Colon (tissue), 2 donors: ENCODE data around the gene ATOX1.
"Not testable (repeated sequence)": the region's sequence is repeated elsewhere in the genome, so short reads cannot be mapped to it uniquely, and the experiment has no call there.

Experiments
- FAIRE-seq: peaks from 2 replicates; lab custom pipeline; 2012; peaks lifted over from hg19 to GRCh38; lab: Jason Lieb, UNC
- donor health status: control.
- donor health status: control.

ATOX1 gene

DNA sequence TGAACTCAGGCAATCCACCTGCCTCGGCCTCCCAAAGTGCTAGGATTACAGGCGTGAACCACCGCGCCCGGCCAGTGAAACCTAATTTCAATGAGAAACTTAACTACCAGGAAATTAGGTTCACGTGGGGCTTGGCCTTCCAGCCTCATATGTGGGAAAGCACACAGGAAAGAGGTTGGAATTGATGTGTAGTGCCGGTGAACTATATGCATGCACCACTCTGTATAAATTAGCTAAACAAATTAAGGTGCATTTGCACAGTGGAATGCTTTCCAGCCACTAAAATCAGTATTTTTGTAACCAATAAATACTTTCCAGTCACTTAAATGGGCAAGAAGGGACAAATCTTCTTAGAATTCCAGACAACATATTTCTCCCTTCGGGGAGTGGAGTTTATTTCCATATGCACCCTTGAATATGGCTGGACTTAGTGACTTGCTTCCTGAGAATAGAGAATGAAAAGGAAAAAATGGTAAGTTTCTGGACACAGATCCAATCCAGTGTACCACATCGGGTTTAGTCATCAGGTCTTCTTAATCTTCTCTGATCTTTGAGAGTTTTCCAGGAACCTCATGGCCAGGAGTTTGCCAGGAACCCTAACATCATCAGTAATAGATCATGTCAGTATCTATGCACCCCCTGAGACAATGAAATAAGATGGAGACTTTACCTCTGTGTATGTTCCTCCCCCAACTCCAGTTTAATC lies 24.9 kb downstream of the ATOX1 start:
- no peak for FAIRE-seq

DNA sequence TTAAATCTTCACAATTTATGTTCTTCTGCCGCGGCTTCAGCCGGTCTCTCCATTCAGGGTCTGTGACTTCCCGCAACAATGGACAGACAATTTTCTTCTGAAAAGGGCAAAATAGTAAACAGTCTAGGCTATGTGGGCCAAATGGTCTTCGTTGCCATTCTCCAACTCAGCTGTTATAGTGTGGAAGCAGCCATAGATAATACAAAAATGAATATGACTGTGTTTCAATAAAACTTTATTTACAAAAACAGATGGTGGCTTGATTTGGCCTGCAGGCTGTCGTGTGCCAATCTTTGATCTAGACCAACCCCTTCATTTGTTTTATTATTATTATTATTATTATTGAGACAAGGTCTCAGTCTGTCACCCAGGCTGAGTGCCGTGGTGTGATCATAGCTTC lies 28.1 kb downstream of the ATOX1 start:
- no peak for FAIRE-seq

DNA sequence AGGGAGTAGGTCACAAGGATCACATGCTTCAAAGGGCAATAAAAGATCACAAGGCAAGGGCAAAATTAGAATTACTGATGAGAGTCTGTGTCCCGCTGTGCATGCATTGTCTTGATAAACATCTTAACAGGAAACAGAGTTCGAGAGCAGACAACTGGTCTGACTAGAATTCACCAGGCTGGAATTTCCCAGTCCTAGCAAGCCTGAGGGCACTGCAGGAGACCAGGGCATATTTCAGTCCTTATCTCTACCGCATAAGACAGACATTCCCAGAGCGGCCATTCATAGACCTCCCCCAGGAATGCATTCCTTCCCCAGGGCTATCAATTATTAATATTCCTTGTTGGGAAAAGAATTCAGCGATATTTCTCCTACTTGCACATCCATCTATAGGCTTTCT lies 28.8 kb downstream of the ATOX1 start:
- not testable (repeated sequence) for FAIRE-seq

DNA sequence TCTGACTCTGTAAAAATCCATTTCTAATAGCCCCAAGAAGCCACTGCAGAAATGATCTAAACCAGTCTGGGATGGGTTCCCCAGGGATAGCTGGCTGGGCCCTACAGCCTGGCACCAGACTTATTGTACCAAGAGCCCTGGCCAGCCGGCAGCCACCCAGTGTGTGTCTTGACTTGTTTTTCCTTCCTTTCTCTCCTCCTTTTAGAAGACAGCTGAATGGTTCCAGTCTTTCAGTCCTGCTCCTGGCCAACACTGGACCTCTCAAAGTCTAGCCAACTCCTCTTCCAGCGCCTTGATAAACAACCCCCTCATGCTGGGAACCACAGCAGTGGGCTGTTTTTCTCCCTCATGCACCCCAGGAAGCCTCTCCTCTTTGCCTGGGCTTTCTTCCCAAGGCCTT lies 34.1 kb downstream of the ATOX1 start:
- FAIRE-seq = no peak

DNA sequence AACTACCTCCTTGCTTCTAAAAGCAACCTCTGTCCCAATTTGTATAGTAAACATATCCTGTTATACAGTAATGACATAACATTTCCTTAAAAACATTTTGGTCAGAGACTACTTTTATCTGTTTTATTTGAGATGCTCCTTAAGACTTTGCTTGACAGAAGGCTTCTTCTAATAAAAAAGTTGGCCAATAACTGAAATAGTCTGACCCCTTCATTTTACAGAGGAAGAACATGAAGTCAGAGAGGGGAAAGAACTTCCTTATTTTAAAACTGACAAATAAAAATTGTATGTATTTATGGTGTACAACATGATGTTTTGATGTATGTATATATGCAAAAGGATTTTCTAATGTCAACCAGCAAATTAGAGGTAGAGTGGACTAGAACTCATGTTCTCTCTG lies 35.9 kb downstream of the ATOX1 start:
- FAIRE-seq = no peak

DNA sequence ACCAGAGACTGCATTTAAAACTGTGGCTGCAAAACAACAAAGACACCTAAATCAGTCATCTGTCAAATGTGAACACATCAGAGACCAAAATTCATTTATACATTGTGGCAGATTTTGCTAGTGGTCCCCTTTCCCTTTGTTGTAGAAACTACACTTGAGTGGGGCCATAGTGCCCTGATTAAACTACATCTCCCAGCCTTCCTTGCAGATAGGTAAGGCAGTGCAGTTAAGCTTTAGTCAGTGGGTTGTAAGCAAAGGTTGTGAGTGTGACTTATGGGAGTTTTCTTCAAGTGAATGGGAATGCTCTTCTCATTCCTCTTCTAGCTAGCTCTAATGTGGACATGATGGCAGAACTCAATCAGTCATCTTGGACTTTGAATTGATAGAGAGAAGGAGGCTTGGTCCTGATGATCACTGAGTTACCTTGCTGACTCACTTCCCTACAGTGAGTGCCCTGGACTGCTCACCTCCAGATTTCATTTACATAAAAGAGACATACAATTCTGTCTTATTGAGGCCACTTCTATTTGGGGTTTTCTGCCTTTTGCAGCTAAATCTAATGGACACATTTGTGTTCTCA lies 36.5 kb downstream of the ATOX1 start:
- FAIRE-seq = no peak

DNA sequence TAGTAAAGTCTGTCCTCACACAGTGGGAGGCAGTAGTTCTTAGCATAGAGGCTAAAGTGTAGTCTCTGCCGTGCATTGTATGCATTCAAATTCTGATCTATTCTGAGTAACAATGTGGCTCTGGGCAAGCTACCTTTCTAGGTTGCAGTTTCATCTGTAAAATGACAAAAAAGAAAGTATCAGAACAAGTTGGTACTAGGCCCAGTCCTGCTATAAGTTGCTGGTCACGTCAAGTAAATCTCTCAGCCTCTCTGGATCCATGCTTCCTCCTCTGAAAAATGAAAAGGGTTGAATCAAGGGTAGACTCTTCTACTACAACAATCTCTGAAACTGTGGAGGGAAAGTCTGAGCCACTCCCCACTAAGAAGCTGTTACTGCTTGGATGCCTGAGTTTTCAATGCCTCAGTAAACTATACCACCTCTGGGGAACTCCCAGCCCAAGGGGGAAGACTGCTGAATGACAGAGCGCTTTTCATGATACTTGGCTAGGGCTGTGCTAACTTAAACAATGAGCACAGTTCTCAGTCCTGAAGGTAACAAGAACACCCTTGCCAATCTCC lies 37.3 kb downstream of the ATOX1 start:
- FAIRE-seq = no peak

DNA sequence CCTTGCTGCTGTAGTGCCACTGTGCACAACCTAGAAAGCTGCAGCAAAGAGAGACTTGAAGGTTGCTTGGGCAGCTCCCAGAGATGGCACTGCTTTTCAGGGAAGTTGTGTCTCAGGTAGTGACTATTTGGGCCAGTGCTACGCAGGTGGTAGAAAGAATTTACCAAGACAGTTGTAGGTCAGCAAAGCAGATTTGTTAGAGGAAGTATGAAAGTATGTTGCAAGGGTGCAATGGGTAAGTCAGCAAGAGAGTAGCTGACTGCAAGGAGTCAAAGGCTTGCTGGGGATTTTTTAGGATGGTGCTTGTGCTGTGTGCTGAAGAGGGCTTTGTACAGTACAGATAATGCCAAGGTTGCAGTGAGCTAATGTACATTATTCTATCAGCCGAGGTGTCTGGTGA lies 38.2 kb downstream of the ATOX1 start:
- no peak for FAIRE-seq

DNA sequence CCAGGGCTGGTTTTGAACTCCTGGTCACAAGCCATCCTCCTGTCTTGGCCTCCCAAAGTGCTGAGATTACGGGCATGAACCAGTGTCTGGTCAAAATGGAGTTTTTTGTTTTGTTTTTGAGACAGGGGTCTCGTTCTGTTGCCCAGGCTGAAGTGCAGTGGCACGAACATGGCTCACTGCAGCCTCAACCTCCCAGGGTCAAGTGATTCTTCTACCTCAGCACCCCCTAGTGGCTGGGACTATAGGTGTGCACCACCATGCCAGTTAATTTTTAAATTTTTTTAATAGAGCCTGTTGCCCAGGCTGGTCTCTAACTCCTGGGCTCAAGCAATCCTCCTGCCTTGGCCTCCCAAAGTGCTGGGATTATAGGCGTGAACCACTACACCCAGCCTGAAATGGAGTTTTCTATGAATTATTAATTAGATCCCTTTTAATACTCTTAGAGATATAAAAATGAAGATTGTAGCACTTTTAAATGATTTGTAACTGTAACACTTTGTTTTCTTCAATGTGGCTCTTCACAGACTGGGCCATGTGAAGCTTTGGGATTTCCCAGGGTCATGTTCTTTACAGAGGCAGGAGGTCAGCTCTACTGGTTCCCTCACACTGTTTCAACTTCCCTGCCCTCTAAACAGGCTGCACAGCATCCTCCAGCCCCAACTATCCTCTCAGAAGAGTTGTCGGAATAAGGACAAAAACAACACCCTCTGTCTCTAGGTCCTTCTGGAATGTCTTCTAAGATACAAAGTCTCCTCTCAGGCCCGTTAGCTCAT lies 39.0 kb downstream of the ATOX1 start:
- FAIRE-seq = no peak

DNA sequence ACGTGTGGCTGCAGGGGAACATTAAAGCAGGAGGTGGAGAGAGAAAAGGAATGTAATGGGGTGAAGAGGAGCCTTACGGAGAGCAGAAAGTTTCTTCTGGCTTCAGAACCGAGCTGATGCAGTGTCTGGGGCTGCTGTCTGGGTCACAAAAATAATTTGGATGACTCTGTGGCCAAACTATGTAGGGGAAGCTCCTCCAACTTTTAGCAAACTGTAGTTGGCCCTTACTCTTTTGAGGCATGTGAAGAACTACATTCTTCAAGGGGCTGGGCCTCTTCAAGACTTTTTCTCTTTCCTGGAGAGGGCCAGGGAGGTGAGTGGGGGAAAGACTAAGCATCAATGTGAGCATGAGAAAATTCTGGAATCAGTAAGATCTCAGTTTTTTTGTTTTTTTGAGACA lies 39.8 kb downstream of the ATOX1 start:
- FAIRE-seq = no peak

DNA sequence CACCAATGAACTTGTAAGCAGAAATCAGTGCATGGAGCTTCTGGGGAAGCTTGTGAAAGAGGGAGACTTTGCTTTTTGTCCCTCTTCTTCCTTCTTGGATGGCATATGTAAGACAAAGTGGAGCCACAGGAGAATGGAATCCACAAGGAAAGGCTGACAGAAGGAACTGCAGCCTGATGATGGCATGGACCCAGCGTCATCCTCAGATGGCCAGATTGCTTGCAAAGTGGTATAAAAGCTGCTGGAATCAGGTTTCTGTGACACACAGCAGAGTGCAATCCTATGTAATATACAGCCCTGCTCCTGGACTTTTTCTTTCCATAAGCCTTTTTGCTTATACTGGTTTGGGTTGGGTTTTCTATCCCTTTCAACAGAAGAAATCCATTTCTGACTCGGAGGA lies 40.3 kb downstream of the ATOX1 start:
- no peak for FAIRE-seq

DNA sequence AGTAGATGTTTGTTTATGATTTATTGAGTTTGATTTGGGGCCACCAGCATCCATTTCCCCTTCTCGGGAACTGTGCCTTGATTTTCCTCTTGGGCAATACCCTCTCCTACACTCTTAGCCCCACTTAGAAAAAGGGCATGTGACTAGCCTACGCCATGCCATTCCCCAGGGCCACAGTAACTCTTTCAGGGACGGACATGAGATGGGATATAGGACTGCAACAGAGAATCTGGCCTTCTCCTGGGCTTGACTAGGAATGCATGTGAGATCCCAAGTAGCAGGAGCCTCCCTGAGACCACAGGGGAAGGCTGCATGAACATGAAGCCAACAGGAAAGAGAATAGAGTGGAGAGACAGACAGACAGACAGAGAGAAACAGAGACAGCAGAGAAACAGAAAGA lies 41.0 kb downstream of the ATOX1 start:
- no peak for FAIRE-seq

DNA sequence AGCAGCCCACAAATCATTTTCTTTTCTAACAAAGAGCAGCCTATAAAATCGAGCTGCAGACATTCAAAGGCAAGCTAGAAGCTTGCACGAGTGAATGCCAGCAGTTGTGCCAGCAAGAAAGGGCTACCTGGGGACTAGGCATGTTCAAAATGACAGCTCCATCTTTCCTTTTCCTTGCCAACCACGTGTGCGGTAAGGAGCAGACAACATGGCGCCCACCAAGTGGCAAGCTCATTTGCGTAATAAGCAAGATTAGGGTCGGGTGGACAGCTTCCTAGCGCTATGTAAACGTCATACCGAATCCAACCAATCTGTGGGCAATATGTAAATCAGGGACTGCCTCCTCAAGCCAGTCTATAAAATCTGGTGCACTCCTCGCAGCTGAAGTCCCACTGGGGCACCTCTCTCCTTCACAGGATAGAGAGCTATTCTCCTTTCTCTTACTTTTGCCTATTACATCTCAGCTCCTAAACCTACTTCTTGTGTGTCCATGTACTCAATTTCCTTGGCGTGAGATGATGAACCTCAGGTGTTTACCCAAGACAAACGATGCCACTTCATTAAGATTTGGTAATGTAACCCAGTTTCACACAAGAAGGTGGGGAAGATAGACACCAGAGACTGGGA lies 49.2 kb downstream of the ATOX1 start:
- no peak for FAIRE-seq

DNA sequence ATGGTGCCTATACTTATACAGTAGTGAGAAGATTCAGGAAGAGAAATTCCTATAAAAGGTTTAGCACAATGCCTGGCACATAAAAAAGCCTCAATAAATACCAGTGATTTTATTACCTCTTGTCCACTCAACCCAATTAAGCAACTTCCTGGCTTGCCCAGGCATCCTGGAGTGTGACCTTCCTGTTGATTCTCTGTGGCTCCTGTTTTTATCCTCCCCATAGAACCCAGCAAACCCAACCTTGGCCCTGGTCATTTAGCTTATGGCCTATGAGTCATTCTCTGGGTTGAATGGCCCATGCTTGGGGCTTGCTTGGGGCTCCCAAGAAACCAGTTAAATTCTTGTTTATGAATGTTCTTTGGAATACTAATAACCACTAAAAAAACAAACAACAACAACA lies 50.3 kb downstream of the ATOX1 start:
- FAIRE-seq = no peak

DNA sequence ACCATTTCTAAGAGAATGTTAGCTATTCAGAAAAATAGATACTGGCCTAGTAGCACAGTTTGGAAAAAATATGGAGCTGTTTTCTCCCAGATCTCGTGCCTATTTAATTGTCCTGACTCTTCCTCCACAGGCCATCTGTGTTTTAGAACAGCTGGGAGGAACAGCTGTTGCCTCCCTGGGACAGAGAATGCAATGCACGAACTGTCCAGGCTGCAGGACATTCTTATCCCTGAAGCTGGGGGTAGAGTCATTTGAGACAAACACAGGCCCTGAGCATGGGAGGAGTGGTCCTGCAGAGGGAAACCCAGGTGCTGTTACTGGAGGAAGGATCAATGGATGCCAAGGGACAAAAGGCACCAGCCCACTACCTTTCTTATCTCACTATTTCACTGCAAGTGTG lies 50.9 kb downstream of the ATOX1 start:
- no peak for FAIRE-seq

DNA sequence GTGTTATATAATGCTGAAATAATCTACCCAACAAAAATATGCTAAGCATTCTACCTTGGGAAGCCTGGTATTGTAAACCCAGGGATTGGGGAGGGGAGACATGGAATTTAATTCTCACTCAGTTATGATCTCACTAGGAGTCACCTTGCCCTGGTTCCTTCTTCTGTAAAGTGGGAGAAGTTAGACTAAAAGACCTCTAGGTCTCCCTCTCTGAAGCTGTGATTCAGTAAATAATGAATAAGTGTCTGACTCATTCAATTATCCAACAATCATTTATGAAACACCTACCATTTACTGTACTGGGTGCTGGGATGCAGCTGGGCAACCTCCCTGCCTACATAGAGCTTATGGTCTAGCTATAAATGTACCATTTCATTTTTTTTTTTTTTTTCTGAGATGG lies 51.5 kb downstream of the ATOX1 start:
- FAIRE-seq = no peak

DNA sequence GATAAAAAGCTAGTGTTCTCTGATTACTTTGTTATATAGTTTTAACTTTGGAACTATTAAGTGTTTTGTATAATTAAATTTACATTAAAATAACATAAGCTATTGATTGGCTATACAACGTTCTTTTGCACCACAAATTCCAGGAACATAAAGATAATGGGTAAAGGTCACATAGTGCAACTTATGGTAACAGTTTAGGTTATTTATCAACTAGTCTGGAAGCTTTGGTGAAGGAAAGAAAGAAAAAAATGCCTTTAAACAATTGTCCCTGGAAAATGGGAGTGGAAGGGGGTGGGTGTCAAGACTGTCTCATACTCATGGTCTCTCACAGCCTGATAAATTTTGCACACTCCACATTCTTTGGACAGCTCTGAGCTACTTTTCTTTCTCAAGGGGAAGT lies 54.7 kb downstream of the ATOX1 start:
- FAIRE-seq = no peak

DNA sequence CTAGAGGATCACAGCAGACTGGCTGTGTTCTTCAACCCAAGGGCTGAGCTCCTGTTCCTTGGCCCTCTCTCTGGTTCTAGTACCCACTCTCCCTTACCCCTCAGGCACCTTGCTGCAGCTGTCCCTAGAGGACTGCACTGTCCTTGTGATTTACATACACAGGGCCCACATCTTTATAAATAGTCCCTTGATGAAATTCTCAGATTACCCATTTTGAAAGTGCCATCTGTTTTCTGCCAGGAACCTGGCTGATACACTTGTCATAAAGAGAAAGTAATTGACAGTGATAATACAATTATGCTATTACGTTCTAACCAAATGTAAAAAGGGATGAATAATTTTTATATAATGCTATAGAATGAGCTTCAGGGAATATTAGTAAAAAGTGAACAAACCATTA lies 55.2 kb downstream of the ATOX1 start:
- no peak for FAIRE-seq

DNA sequence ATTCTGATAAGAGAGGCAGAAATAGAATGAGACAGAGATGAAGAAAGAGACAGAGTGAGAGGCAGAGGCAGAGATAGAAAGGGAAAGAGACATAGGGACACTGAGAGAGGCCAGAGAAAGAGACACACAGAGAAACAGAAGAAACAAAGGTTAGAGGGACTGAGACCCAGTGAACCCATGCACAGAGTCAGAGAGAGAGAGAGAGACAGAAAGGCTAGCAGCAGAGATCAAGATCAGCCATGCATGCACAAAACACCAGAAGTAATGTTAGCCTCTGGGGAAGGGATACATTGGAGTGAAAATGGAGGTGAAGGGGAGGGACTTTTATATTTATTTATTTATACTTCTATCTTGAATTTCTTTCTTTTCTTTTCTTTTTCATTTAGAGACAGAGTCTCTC lies 57.6 kb downstream of the ATOX1 start:
- FAIRE-seq = no peak

DNA sequence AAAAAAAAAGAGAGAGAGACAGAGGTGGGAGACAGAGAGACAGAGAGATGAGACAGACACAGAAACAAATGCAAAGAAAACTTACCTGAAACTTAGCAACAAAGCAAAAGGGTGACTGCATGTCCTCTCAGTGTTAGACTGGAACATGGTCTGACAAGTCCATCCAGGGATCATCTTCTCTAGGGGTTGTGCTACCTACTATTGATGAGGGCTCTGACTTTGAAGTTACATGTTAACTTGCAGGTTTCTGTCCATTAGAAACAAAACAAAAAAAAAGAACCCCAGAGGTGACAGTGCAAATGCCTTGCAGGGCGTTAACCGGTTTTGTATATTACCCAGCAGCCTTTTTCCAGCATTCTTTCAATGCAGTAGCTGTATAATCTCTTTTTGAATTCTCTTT lies 58.1 kb downstream of the ATOX1 start:
- no peak for FAIRE-seq

DNA sequence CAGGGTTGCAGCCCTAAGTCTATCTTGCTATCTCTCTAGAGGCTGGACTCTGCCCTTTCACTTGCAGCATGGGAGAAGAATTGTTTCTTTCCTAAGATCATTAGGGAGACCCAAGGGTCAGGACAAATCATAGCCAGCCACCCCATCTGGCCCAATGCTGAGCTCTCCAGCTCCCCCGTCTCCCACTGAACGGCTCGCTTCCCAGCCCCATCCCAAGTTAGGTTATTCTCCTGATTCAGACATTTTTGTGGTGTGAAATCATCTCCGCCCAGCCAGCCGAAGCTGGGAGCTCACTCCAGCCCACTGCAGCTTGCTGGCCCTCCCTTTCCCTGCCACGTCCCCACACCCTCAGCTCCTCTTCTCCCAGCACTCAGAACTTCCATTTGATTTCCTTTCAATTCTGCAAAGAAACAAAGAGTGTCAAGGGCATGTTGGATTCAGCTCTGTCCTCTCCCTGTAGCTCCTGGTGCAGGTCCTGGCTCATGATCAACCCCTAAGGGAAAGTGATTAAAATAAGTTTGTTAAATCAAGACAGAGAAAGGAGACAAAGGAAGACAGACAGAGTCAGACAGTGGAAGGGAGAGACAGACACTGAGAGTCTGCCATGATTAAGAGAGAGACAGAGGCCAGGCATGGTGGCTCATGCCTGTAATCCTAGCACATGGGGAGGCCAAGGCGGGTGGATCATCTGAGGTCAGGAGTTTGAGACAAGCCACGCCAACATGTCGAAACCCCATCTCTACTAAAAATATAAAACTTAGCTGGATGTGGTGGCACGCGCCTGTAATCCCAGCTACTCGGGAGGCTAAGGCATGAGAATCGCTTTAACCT lies 59.1 kb downstream of the ATOX1 start:
- no peak for FAIRE-seq

DNA sequence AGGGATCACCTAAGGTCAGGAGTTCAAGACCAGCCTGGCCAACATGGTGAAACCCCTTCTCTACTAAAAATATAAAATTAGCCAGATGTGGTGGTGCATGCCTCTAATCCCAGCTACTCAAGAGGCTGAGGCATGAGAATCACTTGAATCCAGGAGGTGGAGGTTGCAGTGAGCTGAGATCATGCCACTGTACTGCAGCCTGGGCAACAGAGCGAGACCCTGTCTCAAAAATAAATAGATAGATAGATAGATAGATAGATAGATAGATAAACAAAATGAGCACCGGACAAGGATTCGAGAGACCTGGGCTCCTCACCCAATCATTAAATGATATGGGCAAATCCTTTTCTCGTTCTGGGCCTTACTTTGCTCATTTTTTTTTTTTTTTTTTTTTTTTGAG lies 60.4 kb downstream of the ATOX1 start:
- not testable (repeated sequence) for FAIRE-seq
